Mononuclear cell (primary cell): ENCODE data around the gene FCSK. TPM values are rescaled to one million over a fixed set of nuclear protein-coding genes. Genes with fewer than 3 reads are reported as not detected.
"Not testable (repeated sequence)": the region's sequence is repeated elsewhere in the genome, so short reads cannot be mapped to it uniquely, and the experiment has no call there.

Source experiments
- H3K27me3 ChIP-seq: 2 replicates; pipeline ENCODE4 v1.6.0; 2011; ENCODE audit warnings: low read length, control low read depth; ENCODE audit not compliant: insufficient read depth
- H3K4me1 ChIP-seq: 2 replicates; pipeline ENCODE4 v1.5.1; 2011; ENCODE audit warnings: mild to moderate bottlenecking, low read length, control low read depth; ENCODE audit not compliant: insufficient read depth
- H3K4me3 ChIP-seq: 2 replicates; pipeline ENCODE4 v1.5.1; 2011; ENCODE audit warnings: mild to moderate bottlenecking, low read length, moderate library complexity
- H3K9me3 ChIP-seq: 2 replicates; pipeline ENCODE4 v1.5.1; 2011; ENCODE audit warnings: low read depth, mild to moderate bottlenecking, control low read depth, low read length
- total RNA-seq: library from RNA; depleted of rRNA; stranded (reverse); fragments of >200 nt; gene quantifications from one replicate; pipeline ENCODE4 v1.2.3, GENCODE V29; 2012

The FCSK gene
- total RNA-seq, 1 donor, result 9.2 TPM

DNA sequence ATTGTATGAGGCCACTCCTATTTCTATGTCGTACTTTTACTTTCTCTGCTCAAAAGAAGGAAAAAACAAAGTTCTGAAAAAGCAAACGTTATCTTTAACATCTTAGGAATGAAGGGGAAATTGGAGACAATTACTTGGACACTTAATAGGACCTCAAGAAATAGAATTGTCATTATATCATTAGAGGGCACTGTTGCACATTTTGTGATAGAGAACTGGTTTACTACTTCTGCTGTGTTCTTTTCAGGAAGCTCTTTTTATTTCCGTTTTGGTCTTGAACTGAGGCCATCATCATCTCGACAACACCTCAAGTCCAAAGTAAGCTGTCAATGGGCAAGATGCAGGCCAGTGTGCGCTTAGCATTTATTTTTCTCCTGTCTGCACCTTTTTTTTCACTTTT, 54.4 kb downstream of the FCSK start:
- Histone ChIP-seq H3K4me3 (no peak overlapping the region), H3K27me3 (no peaks in the 10 kb centered on the region), H3K9me3 (no peaks in the 10 kb centered on the region), H3K4me1 (peaks cover 4% of the 10 kb centered on the region)

GRCh38 chr16:70510216-70510615, 55.8 kb downstream of the FCSK start:
- no peaks in the 10 kb centered on the region for H3K9me3 ChIP-seq
- no peaks in the 10 kb centered on the region for H3K27me3 ChIP-seq
- peaks cover 4% of the 10 kb centered on the region for H3K4me1 ChIP-seq
- no peak overlapping the region for H3K4me3 ChIP-seq

DNA sequence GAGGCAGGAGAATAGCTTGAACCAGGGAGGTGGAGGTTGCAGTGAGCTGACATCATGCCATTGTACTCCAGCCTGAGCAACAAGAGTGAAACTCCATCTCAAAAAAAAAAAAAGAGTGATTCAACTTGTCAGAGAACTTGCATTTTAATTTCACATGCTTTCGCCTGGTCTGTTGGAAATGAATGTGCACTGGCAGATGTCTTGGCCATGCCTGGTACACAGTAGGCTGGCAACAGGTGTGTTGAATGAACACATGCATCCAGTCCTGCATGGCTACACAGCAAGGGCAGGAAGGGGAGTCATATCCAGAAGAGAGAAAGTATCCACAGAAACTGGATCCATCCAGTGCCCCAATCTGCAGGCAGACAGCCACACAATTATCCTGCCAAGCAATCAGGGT, 57.4 kb downstream of the FCSK start:
- Histone ChIP-seq H3K9me3 (no peaks in the 10 kb centered on the region), H3K27me3 (no peaks in the 10 kb centered on the region), H3K4me1 (peaks cover 4% of the 10 kb centered on the region), H3K4me3 (no peak overlapping the region)

DNA sequence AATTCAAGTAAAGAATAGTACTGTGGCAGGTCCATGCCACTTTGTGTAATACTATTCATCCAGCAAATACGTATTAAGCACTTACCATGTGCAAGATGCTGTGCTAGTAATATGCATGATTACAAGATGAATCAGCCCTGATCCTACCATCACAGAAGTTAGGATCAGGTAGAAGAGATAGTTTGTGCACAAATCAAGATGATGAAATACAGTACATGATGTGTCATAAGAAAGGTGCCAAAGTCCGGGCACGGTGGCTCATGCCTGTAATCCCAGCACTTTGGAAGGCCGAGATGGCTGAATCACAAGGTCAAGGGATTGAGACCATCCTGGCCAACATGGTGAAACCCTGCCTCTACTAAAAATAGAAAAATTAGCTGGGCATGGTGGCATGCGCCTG, 58.1 kb downstream of the FCSK start:
- Histone ChIP-seq H3K27me3 (no peaks in the 10 kb centered on the region), H3K9me3 (no peaks in the 10 kb centered on the region), H3K4me3 (no peak overlapping the region), H3K4me1 (peaks cover 4% of the 10 kb centered on the region)

DNA sequence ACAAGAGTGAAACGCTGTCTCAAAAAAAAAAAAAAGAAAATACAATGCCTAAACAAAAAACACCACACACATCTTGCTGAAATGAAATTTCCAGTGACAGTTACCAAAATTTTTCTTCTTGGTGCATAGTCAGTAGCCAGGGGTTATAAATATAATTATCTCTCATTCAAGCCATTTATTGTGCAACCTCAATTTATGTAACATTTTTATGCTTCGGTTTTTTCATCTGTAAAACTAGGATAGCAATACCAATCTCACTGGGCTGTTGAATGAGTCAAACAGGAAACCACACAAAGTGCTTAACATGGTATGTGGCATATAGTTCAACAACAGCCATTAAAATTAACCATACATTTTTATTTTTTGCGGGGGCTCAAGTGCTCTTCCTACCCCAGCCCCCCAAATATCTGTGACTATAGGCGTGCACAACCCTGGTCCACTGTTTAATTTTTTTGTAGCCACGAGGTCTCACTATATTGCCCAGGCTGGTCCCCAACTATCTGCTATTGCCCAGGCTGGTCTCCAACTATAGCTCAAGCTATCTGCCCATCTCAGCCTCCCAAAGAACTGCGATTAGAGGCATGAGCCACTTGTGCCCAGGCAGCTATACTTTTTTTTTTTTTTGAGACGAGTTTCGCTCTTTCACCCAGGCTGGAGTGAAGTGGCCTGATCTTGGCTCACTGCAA, 66.4 kb downstream of the FCSK start:
- H3K9me3 ChIP-seq, result no peaks in the 10 kb centered on the region
- peaks cover 41% of the 10 kb centered on the region for H3K4me1 ChIP-seq
- no peak overlapping the region for H3K4me3 ChIP-seq
- no peaks in the 10 kb centered on the region for H3K27me3 ChIP-seq

DNA sequence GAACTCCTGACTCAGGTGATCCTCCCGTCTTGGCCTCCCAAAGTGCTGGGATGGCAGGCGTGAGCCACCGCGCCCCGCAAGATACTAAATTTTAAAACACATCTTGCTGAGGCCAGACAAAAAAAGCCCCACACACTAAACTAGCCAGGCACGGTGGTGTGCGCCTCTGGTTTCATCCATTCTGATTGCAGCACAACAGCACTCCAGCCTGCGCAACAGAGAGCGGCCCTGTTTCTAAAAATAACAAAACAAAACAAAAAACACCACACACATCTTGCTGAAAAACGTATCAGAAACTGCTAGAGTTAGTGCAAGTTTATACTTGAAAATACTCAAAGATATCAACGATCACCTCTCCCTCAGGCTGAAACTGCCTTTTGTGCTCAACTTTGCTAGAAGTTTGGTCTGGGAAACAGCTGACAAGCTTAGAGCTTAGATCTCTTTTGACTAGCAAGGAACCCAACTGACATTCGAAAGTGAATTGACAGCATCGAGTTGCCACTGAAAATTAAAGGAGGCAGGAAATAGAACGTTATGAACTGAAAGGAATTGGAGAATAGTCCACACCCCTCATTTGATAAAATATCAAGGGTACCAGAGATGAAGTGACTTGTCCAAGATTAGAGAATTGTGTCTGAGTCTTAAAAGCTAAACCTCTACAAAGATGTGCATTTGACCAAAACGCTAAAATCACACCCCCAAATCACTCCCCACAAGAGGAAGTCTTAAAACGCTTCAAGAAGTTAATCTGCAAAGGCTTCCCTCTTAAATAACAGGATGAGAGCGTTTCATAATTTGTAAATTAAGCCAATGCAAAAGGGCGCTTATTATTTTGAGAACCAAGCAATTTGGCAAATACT, 68.1 kb downstream of the FCSK start:
- H3K9me3 ChIP-seq, result no peaks in the 10 kb centered on the region
- no peaks in the 10 kb centered on the region for H3K27me3 ChIP-seq
- peak overlapping the region; percentile 97 for H3K4me3 ChIP-seq
- H3K4me1 ChIP-seq, result peaks cover 52% of the 10 kb centered on the region

DNA sequence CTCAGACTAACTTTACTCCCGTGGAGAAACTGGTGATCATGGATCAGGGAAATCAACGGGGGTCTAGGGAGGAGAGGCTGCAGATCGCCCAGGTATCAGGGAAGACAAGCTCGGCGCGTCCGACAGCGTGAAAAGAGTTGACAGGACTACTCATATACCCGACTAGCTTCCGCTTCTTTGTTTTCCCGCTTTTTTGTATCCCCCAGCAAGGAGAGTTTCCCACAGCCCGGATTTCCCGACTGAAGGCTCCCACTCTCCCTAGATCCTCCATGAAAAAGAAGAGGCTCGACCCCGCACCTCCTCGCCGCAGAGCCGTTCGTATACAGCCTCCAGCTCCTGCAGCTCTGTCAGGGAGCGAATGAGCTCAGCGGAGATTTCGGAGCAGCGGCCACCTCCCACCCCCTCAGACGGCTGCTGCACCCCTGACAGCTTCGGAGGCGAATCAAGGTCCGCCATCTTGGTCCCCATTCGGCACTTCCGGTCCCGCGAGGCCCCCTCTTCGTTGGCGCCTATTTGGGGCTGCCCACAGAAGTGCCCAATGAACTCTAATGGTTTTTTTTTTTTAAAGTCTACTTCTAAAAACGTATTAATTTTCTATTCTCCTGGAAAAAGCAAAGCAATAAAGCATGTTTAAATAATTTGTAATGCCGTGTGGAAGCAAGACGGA, 68.8 kb downstream of the FCSK start, which contains the start of gene COG4:
Gene COG4 (minus strand): TSS at position 479 of the 667 bp plus-strand sequence. CDS start 11 bp downstream, at position 468.
- no peaks in the 10 kb centered on the region for H3K27me3 ChIP-seq
- peak within 1 kb of the TSS; percentile 97 for H3K4me3 ChIP-seq
- no peaks in the 10 kb centered on the region for H3K9me3 ChIP-seq
- H3K4me1 ChIP-seq, result peaks cover 52% of the 10 kb centered on the region

DNA sequence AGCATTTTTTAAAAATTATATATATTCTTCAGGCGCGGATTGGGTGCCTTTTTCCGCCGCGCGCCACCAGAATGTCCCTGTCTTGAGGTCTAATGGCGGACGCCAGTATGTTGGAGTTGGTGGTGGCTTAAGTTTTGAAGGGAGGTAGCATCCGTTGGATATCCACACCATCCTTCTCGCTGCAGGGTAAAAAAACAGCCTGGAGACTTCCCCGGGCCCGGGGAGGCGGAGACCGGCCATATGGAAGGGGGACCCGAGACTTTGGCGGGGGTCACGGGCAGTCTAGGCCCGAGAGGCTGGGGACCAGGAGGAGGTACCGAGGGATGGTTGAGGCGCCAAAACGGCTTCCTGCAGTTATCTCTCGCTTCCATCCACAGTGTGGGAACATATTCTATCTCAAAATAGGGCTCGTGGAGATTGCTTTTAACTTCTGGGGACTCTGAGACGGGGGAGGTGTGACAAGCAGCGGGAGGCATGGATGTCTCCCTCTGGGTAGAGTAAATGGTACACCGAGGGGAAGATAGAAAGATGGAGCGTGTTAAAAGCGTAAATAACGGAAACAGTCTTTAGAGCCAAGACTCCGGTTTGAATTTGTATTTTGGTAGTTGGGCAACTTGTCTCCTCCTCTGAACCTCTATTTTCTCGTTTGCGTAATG, 69.5 kb downstream of the FCSK start, which contains the start of gene SF3B3:
Gene SF3B3 (plus strand): TSS at position 74 of the 656 bp plus-strand sequence. CDS start 2,841 bp downstream, outside the sequence.
- Histone ChIP-seq H3K4me1 (peaks cover 53% of the 10 kb centered on the region), H3K9me3 (no peaks in the 10 kb centered on the region), H3K4me3 (peak within 1 kb of the TSS; percentile 97), H3K27me3 (no peaks in the 10 kb centered on the region)

- H3K9me3 ChIP-seq, H3K27me3 ChIP-seq: not testable (repeated sequence)
- Histone ChIP-seq H3K4me3 (peak overlapping the region; percentile 97), H3K4me1 (peaks cover 56% of the 10 kb centered on the region)
These were observed 70.0 kb downstream of the FCSK start for GRCh38 chr16:70524399-70524825.

- Histone ChIP-seq H3K4me1 (peaks cover 41% of the 10 kb centered on the region), H3K9me3 (no peaks in the 10 kb centered on the region), H3K27me3 (no peaks in the 10 kb centered on the region), H3K4me3 (no peak overlapping the region)
These were observed 72.0 kb downstream of the FCSK start for GRCh38 chr16:70526403-70526802.

GRCh38 chr16:70527315-70527996, 73.1 kb downstream of the FCSK start:
- Histone ChIP-seq H3K4me3 (no peak overlapping the region), H3K9me3 (no peaks in the 10 kb centered on the region), H3K4me1 (peaks cover 33% of the 10 kb centered on the region), H3K27me3 (no peaks in the 10 kb centered on the region)

- H3K4me3 ChIP-seq, result no peak overlapping the region
- no peaks in the 10 kb centered on the region for H3K27me3 ChIP-seq
These were observed 74.8 kb downstream of the FCSK start for GRCh38 chr16:70529051-70529777.

More at GRCh38 chr16:70529051-70529777, 74.8 kb downstream of the FCSK start:
- Histone ChIP-seq H3K4me1 (peaks cover 27% of the 10 kb centered on the region), H3K9me3 (no peaks in the 10 kb centered on the region)
